ENCODE results near the gene COL10A1. TPM values are rescaled to one million over a fixed set of nuclear protein-coding genes. Genes with fewer than 3 reads are reported as not detected.
A peak's percentile ranks its signal among the peaks of the same experiment; 100 is the strongest.

The COL10A1 gene
- total and polyA plus RNA-seq, 2 experiments from 2014 or later: 0.28 to 0.31 TPM

GRCh38 chr6:116078522-116078921 is 47.4 kb downstream of the COL10A1 start:
- Histone ChIP-seq H3K27ac (ENCODE audit: low read depth) (no peak overlapping the region), H3K36me3 (ENCODE audit: insufficient read depth) (no peaks in the 10 kb centered on the region), H3K4me1 (ENCODE audit: insufficient read depth) (no peaks in the 10 kb centered on the region), H2AFZ (no peak overlapping the region), H3K4me2 (no peak overlapping the region), H3K27me3 (ENCODE audit: insufficient read depth) (no peaks in the 10 kb centered on the region), H3K79me2 (replicated peaks; ENCODE audit: insufficient read depth) (no peaks in the 10 kb centered on the region), H3K9me2 (ENCODE audit: insufficient read depth) (no peaks in the 10 kb centered on the region), H4K20me1 (replicated peaks; ENCODE audit: insufficient read depth) (no peaks in the 10 kb centered on the region), H3F3A (replicated peaks; ENCODE audit: low read depth) (no peaks in the 10 kb centered on the region), H3K4me3 (no peak overlapping the region)
- H3K4me1 Mint-ChIP-seq: peaks cover 5% of the 10 kb centered on the region; the same call in 2 of the 3 replicates
- no peak for TF ChIP-seq ZNF331 (CRISPR knock-in tag; IDR thresholded peaks at IDR 0.05; ENCODE audit: low read depth)
- no peak for TF ChIP-seq JUNB (IDR thresholded peaks at IDR 0.05; ENCODE audit: unreplicated experiment)
- no peak for TF ChIP-seq REST (IDR thresholded peaks at IDR 0.05; ENCODE audit: unreplicated experiment)
- no peak for TF ChIP-seq ZNF114 (CRISPR knock-in tag; IDR thresholded peaks at IDR 0.05)
- TF ChIP-seq CTCF (conservative IDR thresholded peaks at IDR 0.05; ENCODE audit: low read depth in 2 of 2): peak in 1 of 2 experiments; percentile 32; a peak in 1 of 4 replicates
- DNase-seq (ENCODE audit: low spot score): no peak
- no peak overlapping the region for H3K27ac Mint-ChIP-seq
- H3K9me3 Mint-ChIP-seq: no peaks in the 10 kb centered on the region
- no peaks in the 10 kb centered on the region for H3K36me3 Mint-ChIP-seq (ENCODE audit: low read depth)
- H3K27me3 Mint-ChIP-seq (ENCODE audit: insufficient read depth, low read depth, poor library complexity): peaks cover 1% of the 10 kb centered on the region
- no peak overlapping the region for H3K4me3 Mint-ChIP-seq
- no peak for ATAC-seq

GRCh38 chr6:116074732-116075390 is 51.1 kb downstream of the COL10A1 start:
- ATAC-seq: no peak
- Histone ChIP-seq H3K4me1 (ENCODE audit: insufficient read depth) (no peaks in the 10 kb centered on the region), H4K20me1 (replicated peaks; ENCODE audit: insufficient read depth) (no peaks in the 10 kb centered on the region), H3K27ac (ENCODE audit: low read depth) (no peak overlapping the region), H2AFZ (no peak overlapping the region), H3F3A (replicated peaks; ENCODE audit: low read depth) (no peaks in the 10 kb centered on the region), H3K9me2 (ENCODE audit: insufficient read depth) (no peaks in the 10 kb centered on the region), H3K4me3 (no peak overlapping the region), H3K4me2 (no peak overlapping the region), H3K27me3 (ENCODE audit: insufficient read depth) (no peaks in the 10 kb centered on the region), H3K79me2 (replicated peaks; ENCODE audit: insufficient read depth) (no peaks in the 10 kb centered on the region), H3K36me3 (ENCODE audit: insufficient read depth) (no peaks in the 10 kb centered on the region)
- Mint-ChIP-seq H3K27ac (no peak overlapping the region), H3K9me3 (no peaks in the 10 kb centered on the region), H3K36me3 (ENCODE audit: low read depth) (no peaks in the 10 kb centered on the region), H3K4me3 (no peak overlapping the region), H3K4me1 (peaks cover 5% of the 10 kb centered on the region; the same call in 2 of the 3 replicates), H3K27me3 (ENCODE audit: insufficient read depth, low read depth, poor library complexity) (peaks cover 1% of the 10 kb centered on the region)
- no peak for DNase-seq (ENCODE audit: low spot score)
- TF ChIP-seq ZNF331 (CRISPR knock-in tag; IDR thresholded peaks at IDR 0.05; ENCODE audit: low read depth): no peak
- no peak for TF ChIP-seq EZH2phosphoT487 (IDR thresholded peaks at IDR 0.05; ENCODE audit: unreplicated experiment)
- no peak for TF ChIP-seq ZNF114 (CRISPR knock-in tag; IDR thresholded peaks at IDR 0.05)
- TF ChIP-seq ETS1 (IDR thresholded peaks at IDR 0.05): no peak
- no peak for TF ChIP-seq REST (IDR thresholded peaks at IDR 0.05; ENCODE audit: unreplicated experiment)
- TF ChIP-seq CTCF (conservative IDR thresholded peaks at IDR 0.05; ENCODE audit: low read depth in 2 of 2): no peak

Measured in GM23338 (cell line).